ENCODE data around the gene CEP104.

DNA sequence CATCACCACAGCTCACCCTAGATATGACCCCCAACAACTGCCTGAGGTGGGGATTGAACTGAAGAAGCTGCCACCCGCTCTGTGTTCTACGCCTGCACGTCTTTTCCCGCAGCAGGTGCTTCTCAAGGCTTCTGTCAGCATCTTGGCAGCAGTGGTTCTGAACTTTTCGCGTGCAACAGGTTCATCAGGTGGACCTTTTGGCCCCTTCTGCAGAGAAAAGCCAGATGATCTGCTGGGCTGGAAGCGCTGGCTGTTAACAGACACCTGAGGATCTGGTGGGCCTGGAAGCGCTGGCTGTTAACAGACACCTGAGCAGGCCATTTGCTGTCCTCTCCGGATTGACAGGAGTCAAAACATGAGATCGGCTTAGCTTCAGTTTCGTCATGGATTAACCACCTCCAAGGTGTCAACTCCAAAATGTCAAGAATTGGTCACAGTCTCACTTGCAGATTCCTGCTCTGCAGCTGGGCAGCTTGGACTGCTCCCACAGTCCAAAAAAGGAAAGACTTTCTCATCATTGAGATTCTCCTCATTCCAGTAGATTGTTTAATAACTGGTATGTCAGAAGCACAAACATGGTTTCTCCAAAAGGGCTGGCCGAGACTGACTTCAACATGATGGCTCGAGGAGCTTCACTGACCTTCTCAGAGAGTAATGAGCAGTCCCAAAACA is 38.4 kb upstream of the CEP104 start:
- TF ChIP-seq CTCF (IDR thresholded peaks at IDR 0.05 in 8 of 11, conservative IDR thresholded peaks at IDR 0.05 in 3 of 11) (no peak), POLR2A (IDR thresholded peaks at IDR 0.05) (no peak), POLR2AphosphoS5 (IDR thresholded peaks at IDR 0.05) (no peak)

Measured in spleen (tissue), 7 donors.